C4-2B (cell line): Measurements from ENCODE around the gene KHDC1L.
"Not testable (repeated sequence)": the region's sequence is repeated elsewhere in the genome, so short reads cannot be mapped to it uniquely, and the experiment has no call there.

Experiments used
- CTCF ChIP-seq: fragments of 450-650 bp; conservative IDR thresholded peaks from 2 replicates; pipeline ENCODE4 v1.5.1; 2017; ENCODE audit warnings: mild to moderate bottlenecking
- ZFX ChIP-seq: fragments of 450-650 bp; IDR thresholded peaks from 2 replicates; pipeline ENCODE4 v1.6.1; 2017

GRCh38 chr6:73233971-73234370, 8.7 kb upstream of the KHDC1L start:
- TF ChIP-seq CTCF, ZFX: not testable (repeated sequence)
